NOMO-1 treated with DMSO at 0.1 percent for 48 hours (cell line): Measurements from ENCODE around the gene IFNGR1.

Experiments
- DNase-seq: peaks from one replicate; lab custom pipeline; 2025; ENCODE audit not compliant: unreplicated experiment; lab: John Stamatoyannopoulos, UW

Gene IFNGR1

GRCh38 chr6:137177611-137178010, 41.6 kb downstream of the IFNGR1 start:
- DNase-seq = no peak

- no peak for DNase-seq
These were observed 42.5 kb downstream of the IFNGR1 start for GRCh38 chr6:137176729-137177128.

GRCh38 chr6:137175868-137176245, 43.3 kb downstream of the IFNGR1 start:
- DNase-seq = peak; percentile 57

- DNase-seq = no peak
These were observed 43.9 kb downstream of the IFNGR1 start for GRCh38 chr6:137175157-137175867.

GRCh38 chr6:137173501-137173900, 45.7 kb downstream of the IFNGR1 start, which contains the start of gene IL22RA2:
TSS of gene IL22RA2 (minus strand) at chr6:137173644. CDS start at chr6:137161749, 11,895 bp downstream.
- DNase-seq = no peak

GRCh38 chr6:137172734-137173431, 46.3 kb downstream of the IFNGR1 start:
- DNase-seq = no peak

- peak; percentile 34 for DNase-seq
These were observed 47.1 kb downstream of the IFNGR1 start for GRCh38 chr6:137171824-137172733.

- DNase-seq = no peak
These were observed 48.2 kb downstream of the IFNGR1 start for GRCh38 chr6:137171053-137171374.

- DNase-seq = no peak
These were observed 48.7 kb downstream of the IFNGR1 start for GRCh38 chr6:137170266-137171052.

- no peak for DNase-seq
These were observed 51.3 kb downstream of the IFNGR1 start for GRCh38 chr6:137167702-137168377.

GRCh38 chr6:137166247-137167098, 52.7 kb downstream of the IFNGR1 start:
- DNase-seq = peak; percentile 44

- peak; percentile 69 for DNase-seq
These were observed 53.6 kb downstream of the IFNGR1 start for GRCh38 chr6:137165375-137166246.

GRCh38 chr6:137163732-137164318, 55.4 kb downstream of the IFNGR1 start:
- DNase-seq = no peak

GRCh38 chr6:137162692-137163306, 56.4 kb downstream of the IFNGR1 start:
- DNase-seq = no peak

GRCh38 chr6:137161949-137162348, 57.2 kb downstream of the IFNGR1 start:
- no peak for DNase-seq

- DNase-seq = no peak
These were observed 58.4 kb downstream of the IFNGR1 start for GRCh38 chr6:137160763-137161162.

GRCh38 chr6:137159912-137160311, 59.3 kb downstream of the IFNGR1 start:
- DNase-seq = no peak

GRCh38 chr6:137157601-137158000, 61.6 kb downstream of the IFNGR1 start:
- DNase-seq = no peak
